ENCODE measurements around the gene YIPF5. TPM values are rescaled to one million over a fixed set of nuclear protein-coding genes. Genes with fewer than 3 reads are reported as not detected.

Gene YIPF5
- total RNA-seq, 3 donors from 2014 or later, result 30.5 to 50.4 (median 49.9) TPM

- TF ChIP-seq CTCF (IDR thresholded peaks at IDR 0.05) (peak; percentile 33 to 49 (median 38)), POLR2AphosphoS5 (IDR thresholded peaks at IDR 0.05) (no peak)
- H3K9me3 ChIP-seq, result no peaks in the 10 kb centered on the region
- H3K4me1 ChIP-seq, result no peaks in the 10 kb centered on the region
- no peaks in the 10 kb centered on the region for H3K36me3 ChIP-seq
- H3K4me3 ChIP-seq, result no peak overlapping the region
- DNase-seq (ENCODE audit: low spot score in 2 of 2), result no peak
- no peak overlapping the region for H3K27ac ChIP-seq
- intact Hi-C loops (cut with DNase I; ENCODE audit: low total_unique reads), result no loop called here
- no peaks in the 10 kb centered on the region for H3K27me3 ChIP-seq
These were observed 12.9 kb upstream of the YIPF5 start for GRCh38 chr5:144183254-144183889.

GRCh38 chr5:144179226-144179625, 8.8 kb upstream of the YIPF5 start:
- Histone ChIP-seq H3K27ac (no peak overlapping the region), H3K9me3 (no peaks in the 10 kb centered on the region), H3K27me3 (no peaks in the 10 kb centered on the region), H3K4me3 (no peak overlapping the region), H3K36me3 (no peaks in the 10 kb centered on the region), H3K4me1 (no peaks in the 10 kb centered on the region)
- intact Hi-C loops (cut with DNase I; ENCODE audit: low total_unique reads), result no loop called here
- TF ChIP-seq POLR2AphosphoS5 (IDR thresholded peaks at IDR 0.05) (no peak), POLR2A (IDR thresholded peaks at IDR 0.05) (no peak), CTCF (IDR thresholded peaks at IDR 0.05) (no peak)
- no peak for DNase-seq (ENCODE audit: low spot score in 2 of 2)

- H3K4me3 ChIP-seq, result no peak overlapping the region
- no peak for DNase-seq (ENCODE audit: low spot score in 2 of 2)
- TF ChIP-seq POLR2A (IDR thresholded peaks at IDR 0.05) (no peak), POLR2AphosphoS5 (IDR thresholded peaks at IDR 0.05) (no peak), CTCF (IDR thresholded peaks at IDR 0.05) (no peak)
- no peaks in the 10 kb centered on the region for H3K36me3 ChIP-seq
- H3K9me3 ChIP-seq, result no peaks in the 10 kb centered on the region
- H3K27me3 ChIP-seq, result no peaks in the 10 kb centered on the region
- intact Hi-C loops (cut with DNase I; ENCODE audit: low total_unique reads), result no loop called here
- no peaks in the 10 kb centered on the region for H3K4me1 ChIP-seq
- H3K27ac ChIP-seq, result no peak overlapping the region
These were observed 7.1 kb upstream of the YIPF5 start for GRCh38 chr5:144177548-144177947.

GRCh38 chr5:144173766-144174165, 3.3 kb upstream of the YIPF5 start:
- Histone ChIP-seq H3K9me3 (no peaks in the 10 kb centered on the region), H3K27ac (no peak overlapping the region), H3K4me1 (no peaks in the 10 kb centered on the region), H3K4me3 (no peak overlapping the region), H3K36me3 (no peaks in the 10 kb centered on the region), H3K27me3 (no peaks in the 10 kb centered on the region)
- intact Hi-C loops (cut with DNase I; ENCODE audit: low total_unique reads), result no loop called here
- DNase-seq (ENCODE audit: low spot score in 2 of 2), result no peak
- TF ChIP-seq CTCF (IDR thresholded peaks at IDR 0.05) (no peak), POLR2AphosphoS5 (IDR thresholded peaks at IDR 0.05) (no peak), POLR2A (IDR thresholded peaks at IDR 0.05) (no peak)

DNA sequence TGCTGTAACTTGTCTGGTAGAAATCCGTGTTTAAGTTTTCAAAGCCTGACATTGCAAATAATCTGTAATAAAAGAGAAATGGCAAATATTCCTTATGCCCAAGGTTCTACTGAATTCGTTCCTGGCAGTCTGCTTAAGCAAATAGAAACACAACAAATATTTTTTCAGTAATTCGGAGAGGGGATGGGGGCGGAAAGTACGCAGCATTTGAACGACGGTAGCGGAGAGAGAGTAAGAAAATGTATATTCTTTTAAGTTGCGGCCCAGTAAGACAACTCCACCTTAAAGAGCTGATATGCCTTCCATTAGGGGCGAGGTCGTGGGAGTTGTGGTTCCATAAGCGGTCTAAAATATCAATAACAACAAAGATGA, 569 bp downstream of the YIPF5 start:
- no peaks in the 10 kb centered on the region for H3K27me3 ChIP-seq
- peak overlapping the region; percentile 80 to 87 (median 82) for H3K4me3 ChIP-seq
- no peaks in the 10 kb centered on the region for H3K9me3 ChIP-seq
- peak overlapping the region; percentile 85 for H3K27ac ChIP-seq
- no peaks in the 10 kb centered on the region for H3K36me3 ChIP-seq
- intact Hi-C loops (cut with DNase I; ENCODE audit: low total_unique reads), result no loop called here
- TF ChIP-seq POLR2A (IDR thresholded peaks at IDR 0.05) (no peak), POLR2AphosphoS5 (IDR thresholded peaks at IDR 0.05) (no peak), CTCF (IDR thresholded peaks at IDR 0.05) (no peak)
- no peaks in the 10 kb centered on the region for H3K4me1 ChIP-seq
- no peak for DNase-seq (ENCODE audit: low spot score in 2 of 2)

Data from breast epithelium (tissue), 4 donors.